KOPT-K1 (cell line): ENCODE measurements around the gene SAA2.
"Not testable (repeated sequence)": the region's sequence is repeated elsewhere in the genome, so short reads cannot be mapped to it uniquely, and the experiment has no call there.

Experiments
- H3K27ac ChIP-seq: fragments of 200-600 bp; sonication (generic); 2 replicates; pipeline ENCODE4 v1.5.1; 2016; ENCODE audit warnings: antibody characterized with exemption, mild to moderate bottlenecking, low read depth, low read length; ENCODE audit not compliant: poor library complexity, severe bottlenecking
- H3K36me3 ChIP-seq: fragments of 200-600 bp; sonication (generic); 2 replicates; pipeline ENCODE4 v1.5.1; 2017; ENCODE audit warnings: antibody characterized with exemption, mild to moderate bottlenecking, low read length, moderate library complexity; ENCODE audit not compliant: insufficient read depth
- H3K9me3 ChIP-seq: fragments of 200-600 bp; sonication (generic); 2 replicates; pipeline ENCODE4 v1.5.1; 2017; ENCODE audit warnings: antibody characterized with exemption, low read length, mild to moderate bottlenecking; ENCODE audit not compliant: insufficient read depth, poor library complexity, severe bottlenecking

Gene SAA2

GRCh38 chr11:18230859-18231258 is 17.6 kb downstream of the SAA2 start:
- no peaks in the 10 kb centered on the region for H3K9me3 ChIP-seq
- no peaks in the 10 kb centered on the region for H3K36me3 ChIP-seq
- H3K27ac ChIP-seq = no peak overlapping the region

GRCh38 chr11:18229501-18229900 is 19.0 kb downstream of the SAA2 start:
- H3K9me3 ChIP-seq = no peaks in the 10 kb centered on the region
- H3K36me3 ChIP-seq = no peaks in the 10 kb centered on the region
- no peak overlapping the region for H3K27ac ChIP-seq

GRCh38 chr11:18225913-18226312 is 22.6 kb downstream of the SAA2 start:
- Histone ChIP-seq H3K9me3 (peaks cover 2% of the 10 kb centered on the region), H3K36me3 (no peaks in the 10 kb centered on the region), H3K27ac (no peak overlapping the region)

- Histone ChIP-seq H3K36me3 (no peaks in the 10 kb centered on the region), H3K9me3 (peaks cover 10% of the 10 kb centered on the region), H3K27ac (no peak overlapping the region)
These were observed 24.7 kb downstream of the SAA2 start for GRCh38 chr11:18223591-18224387.

- no peaks in the 10 kb centered on the region for H3K36me3 ChIP-seq
- H3K27ac ChIP-seq = no peak overlapping the region
- peaks cover 10% of the 10 kb centered on the region for H3K9me3 ChIP-seq
These were observed 25.6 kb downstream of the SAA2 start for GRCh38 chr11:18222814-18223421.

- peaks cover 10% of the 10 kb centered on the region for H3K9me3 ChIP-seq
- no peaks in the 10 kb centered on the region for H3K36me3 ChIP-seq
- H3K27ac ChIP-seq = no peak overlapping the region
These were observed 27.1 kb downstream of the SAA2 start for GRCh38 chr11:18221274-18221876.

DNA sequence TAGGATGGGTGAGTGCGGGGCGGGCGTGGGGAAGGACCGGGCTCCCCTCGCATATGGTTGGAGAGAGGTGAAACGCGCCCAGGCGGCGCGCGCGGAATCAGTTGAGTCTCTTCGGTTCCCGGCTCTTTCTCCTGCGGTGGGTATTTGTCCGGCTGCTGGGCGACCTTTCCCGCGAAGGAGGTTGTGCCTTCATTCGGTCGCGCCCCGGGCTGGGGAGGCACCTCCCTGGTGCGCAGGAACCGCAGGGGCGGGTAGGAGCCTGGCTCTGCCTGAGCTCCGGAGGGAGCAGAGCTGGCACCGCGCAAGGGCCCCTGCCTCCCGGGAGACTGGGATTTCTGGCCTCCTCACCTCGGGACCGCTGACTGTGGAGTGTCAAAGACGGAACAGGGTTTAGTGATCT is 39.4 kb downstream of the SAA2 start:
- H3K9me3 ChIP-seq = no peaks in the 10 kb centered on the region

GRCh38 chr11:18204771-18205170 is 43.7 kb downstream of the SAA2 start:
- H3K27ac ChIP-seq = no peak overlapping the region
- H3K36me3 ChIP-seq = no peaks in the 10 kb centered on the region
- H3K9me3 ChIP-seq = no peaks in the 10 kb centered on the region

More for the DNA sequence above, 39.4 kb downstream of the SAA2 start:
- Histone ChIP-seq H3K27ac (no peak overlapping the region), H3K36me3 (no peaks in the 10 kb centered on the region)

DNA sequence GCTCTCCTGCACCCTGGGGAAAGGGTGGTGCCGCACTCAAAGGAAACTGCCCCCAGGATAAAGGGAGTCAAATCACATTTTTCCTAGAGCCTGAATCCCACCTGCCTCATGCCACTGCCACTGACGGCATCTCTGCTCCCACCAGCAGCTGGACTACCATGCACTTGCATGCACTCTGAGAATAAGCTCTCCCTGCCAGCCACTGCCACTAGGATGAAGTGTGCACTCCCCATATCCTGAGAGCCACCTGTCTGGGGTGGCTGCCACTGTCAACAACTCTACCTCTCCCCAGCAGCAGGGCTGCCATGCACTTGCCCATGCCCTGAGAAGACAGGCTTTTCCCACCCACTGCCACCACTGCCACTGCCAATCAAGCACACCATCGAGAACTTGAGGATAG is 44.2 kb downstream of the SAA2 start:
- Histone ChIP-seq H3K27ac (no peak overlapping the region), H3K9me3 (no peaks in the 10 kb centered on the region), H3K36me3 (no peaks in the 10 kb centered on the region)

DNA sequence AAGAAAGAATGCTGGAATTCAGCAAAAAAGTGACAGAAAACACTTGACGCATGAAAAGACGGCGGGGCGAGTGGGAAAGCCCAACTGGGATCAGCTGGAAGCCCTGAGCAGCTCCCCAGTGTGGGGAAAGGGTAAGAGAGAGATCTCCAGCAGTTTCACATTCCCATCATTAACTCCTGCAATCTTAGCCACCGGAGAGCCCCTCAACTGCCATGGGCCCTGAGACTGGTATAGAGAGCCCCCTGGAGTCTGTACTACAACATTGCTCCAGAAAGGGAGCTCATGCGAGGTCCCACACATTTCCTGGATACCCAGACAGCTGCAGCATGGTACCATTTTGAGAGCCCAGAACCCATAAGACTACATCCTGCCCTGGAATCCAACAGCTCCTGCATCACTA is 44.7 kb downstream of the SAA2 start:
- H3K27ac ChIP-seq = no peak overlapping the region
- H3K9me3 ChIP-seq = no peaks in the 10 kb centered on the region
- no peaks in the 10 kb centered on the region for H3K36me3 ChIP-seq

- not testable (repeated sequence) for H3K27ac ChIP-seq, H3K36me3 ChIP-seq
- peaks cover 14% of the 10 kb centered on the region for H3K9me3 ChIP-seq
These were observed 50.7 kb downstream of the SAA2 start for GRCh38 chr11:18197738-18198137.

GRCh38 chr11:18196532-18196931 is 51.9 kb downstream of the SAA2 start:
- Histone ChIP-seq H3K27ac (no peak overlapping the region), H3K36me3 (no peaks in the 10 kb centered on the region), H3K9me3 (peaks cover 14% of the 10 kb centered on the region)
